ENCODE results near the gene CKLF. TPM values are rescaled to one million over a fixed set of nuclear protein-coding genes. Genes with fewer than 3 reads are reported as not detected.

CKLF gene
- total RNA-seq, 2 donors from 2014 or later: 41.5 to 58.4 TPM

DNA sequence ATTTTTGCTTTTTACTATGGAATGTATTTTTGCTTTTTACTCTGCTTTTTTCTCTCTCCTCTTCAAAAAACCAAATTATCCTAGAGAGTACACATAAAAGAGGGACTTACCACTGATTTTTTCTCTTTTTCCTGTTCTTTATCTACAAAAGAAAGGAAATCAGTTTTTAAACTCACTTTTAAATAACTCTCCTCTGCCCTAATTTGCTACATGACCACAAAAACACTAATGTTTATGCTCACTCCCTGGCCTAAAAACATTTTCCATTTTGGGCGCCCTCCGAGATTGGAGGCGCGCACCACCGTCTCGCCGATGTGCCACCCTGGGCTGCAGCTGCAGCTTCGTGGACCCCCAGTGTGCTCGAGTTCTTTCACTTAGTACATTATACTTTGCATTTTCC lies 3.5 kb upstream of the CKLF start:
- H3K4me3 ChIP-seq: peak overlapping the region; percentile 74
- no peaks in the 10 kb centered on the region for H3K9me3 ChIP-seq
- peak overlapping the region; percentile 89 to 92 for H3K9ac ChIP-seq (ENCODE audit: low read depth in 2 of 2, low read length in 2 of 2)
- intact Hi-C loops (cut with DNase I): no loop called here
- DNase-seq: no peak
- H3K27me3 ChIP-seq: no peaks in the 10 kb centered on the region
- no peaks in the 10 kb centered on the region for H3K36me3 ChIP-seq
- TF ChIP-seq CTCF (IDR thresholded peaks at IDR 0.05): no peak
- no peaks in the 10 kb centered on the region for H3K4me1 ChIP-seq
- H3K27ac ChIP-seq: peak overlapping the region; percentile 94

GRCh38 chr16:66549284-66550131 lies 2.9 kb upstream of the CKLF start, which contains the start of gene TK2:
Gene TK2, minus strand, starts transcription at chr16:66550122. Its CDS starts 61 bp downstream, at chr16:66550061.
- intact Hi-C loops (cut with DNase I): loop anchor here (5.0 kb wide), 1 partner anchor 32 kb away; no protein-coding TSS in a partner anchor

GRCh38 chr16:66551348-66551759 lies 1.0 kb upstream of the CKLF start:
- H3K4me3 ChIP-seq: no peak overlapping the region
- DNase-seq: peak; percentile 47
- no peaks in the 10 kb centered on the region for H3K27me3 ChIP-seq
- peak; percentile 19 for TF ChIP-seq CTCF (IDR thresholded peaks at IDR 0.05)
- H3K9me3 ChIP-seq: no peaks in the 10 kb centered on the region
- H3K36me3 ChIP-seq: no peaks in the 10 kb centered on the region
- intact Hi-C loops (cut with DNase I): loop anchor here (5.0 kb wide), 1 partner anchor 34 kb away; no protein-coding TSS in a partner anchor
- H3K4me1 ChIP-seq: peaks cover 5% of the 10 kb centered on the region
- peak overlapping the region in 1 of 2 donors; percentile 78 for H3K9ac ChIP-seq (ENCODE audit: low read depth in 2 of 2, low read length in 2 of 2)
- H3K27ac ChIP-seq: peak overlapping the region; percentile 86

More at GRCh38 chr16:66549284-66550131, 2.9 kb upstream of the CKLF start, which contains the start of gene TK2:
- no peak for TF ChIP-seq CTCF (IDR thresholded peaks at IDR 0.05)
- DNase-seq: peak; percentile 63
- Histone ChIP-seq H3K36me3 (no peaks in the 10 kb centered on the region), H3K27me3 (no peaks in the 10 kb centered on the region), H3K4me3 (peak within 1 kb of the TSS; percentile 74), H3K9me3 (no peaks in the 10 kb centered on the region), H3K27ac (peak within 1 kb of the TSS; percentile 94), H3K9ac (ENCODE audit: low read depth in 2 of 2, low read length in 2 of 2) (peak within 1 kb of the TSS; percentile 89 to 92), H3K4me1 (peaks cover 5% of the 10 kb centered on the region)

- H3K9ac ChIP-seq (ENCODE audit: low read depth in 2 of 2, low read length in 2 of 2): peak overlapping the region; percentile 76 to 78
- H3K9me3 ChIP-seq: no peaks in the 10 kb centered on the region
- peak overlapping the region; percentile 86 for H3K27ac ChIP-seq
- peak overlapping the region; percentile 55 for H3K4me3 ChIP-seq
- H3K36me3 ChIP-seq: no peaks in the 10 kb centered on the region
- intact Hi-C loops (cut with DNase I): loop anchor here (5.0 kb wide), 1 partner anchor 35 kb away; no protein-coding TSS in a partner anchor
- no peak for DNase-seq
- H3K4me1 ChIP-seq: peaks cover 5% of the 10 kb centered on the region
- no peak for TF ChIP-seq CTCF (IDR thresholded peaks at IDR 0.05)
- H3K27me3 ChIP-seq: no peaks in the 10 kb centered on the region
Measured at GRCh38 chr16:66551788-66552285, 539 bp upstream of the CKLF start.

DNA sequence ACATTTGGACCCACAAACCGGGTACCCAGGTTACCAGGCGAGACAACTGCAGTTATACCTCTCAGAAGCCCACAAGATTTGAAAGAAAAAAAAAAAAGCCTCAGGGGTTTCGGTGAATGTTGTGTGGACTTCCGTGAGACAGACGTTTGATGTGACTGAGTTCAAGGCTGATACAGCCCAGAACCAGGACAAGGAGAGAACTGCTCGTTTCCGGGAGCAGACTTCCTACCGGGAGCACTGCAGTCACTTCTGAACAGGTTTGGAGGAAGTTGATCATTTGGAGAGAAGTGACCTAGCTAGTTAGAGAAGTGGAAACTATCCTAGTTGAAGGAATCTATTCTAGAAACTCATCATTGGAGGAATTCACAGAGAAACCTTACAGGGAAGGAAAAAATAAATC lies 847 bp downstream of the CKLF start:
- H3K4me3 ChIP-seq: peak overlapping the region; percentile 55
- peak; percentile 56 for DNase-seq
- H3K27ac ChIP-seq: peak overlapping the region; percentile 86
- no peaks in the 10 kb centered on the region for H3K27me3 ChIP-seq
- H3K4me1 ChIP-seq: peaks cover 5% of the 10 kb centered on the region
- no peaks in the 10 kb centered on the region for H3K9me3 ChIP-seq
- no peak for TF ChIP-seq CTCF (IDR thresholded peaks at IDR 0.05)
- H3K9ac ChIP-seq (ENCODE audit: low read depth in 2 of 2, low read length in 2 of 2): peak overlapping the region; percentile 76 to 78
- no peaks in the 10 kb centered on the region for H3K36me3 ChIP-seq
- intact Hi-C loops (cut with DNase I): loop anchor here (5.0 kb wide), 1 partner anchor 36 kb away; no protein-coding TSS in a partner anchor
